Upper lobe of left lung (tissue), 6 donors: Measurements from ENCODE around the gene ANO6. TPM values are rescaled to one million over a fixed set of nuclear protein-coding genes. Genes with fewer than 3 reads are reported as not detected.

Source experiments
- ATAC-seq, 2 donors: fragments of 200-7000 bp; cut with Tn5 transposase; one replicate each; pipeline ENCODE4 v1.9.1; 2022; ENCODE audit warnings: mild to moderate bottlenecking in 2 of 2, moderate library complexity in 2 of 2; ENCODE audit not compliant: low FRiP score in 2 of 2
- DNase-seq, 2 donors: peaks; one replicate each; pipeline ENCODE4 v3.0.0-alpha.2; 2019 to 2020
- H3K27ac ChIP-seq, 4 donors: fragments of 200-600 bp; sonication (generic); one replicate each; pipeline ENCODE4 v1.5.1; 2016 to 2019
- H3K27me3 ChIP-seq, 4 donors: fragments of 200-600 bp; sonication (generic); one replicate each; pipeline ENCODE4 v1.5.1; 2017 to 2019
- H3K36me3 ChIP-seq, 4 donors: fragments of 200-600 bp; sonication (generic); one replicate each; pipeline ENCODE4 v1.5.1; 2016 to 2019
- H3K4me1 ChIP-seq, 4 donors: fragments of 200-600 bp; sonication (generic); one replicate each; pipeline ENCODE4 v1.5.1; 2018 to 2019
- H3K4me3 ChIP-seq, 4 donors: fragments of 200-600 bp; sonication (generic); one replicate each; pipeline ENCODE4 v1.5.1; 2017 to 2019; ENCODE audit warnings: mild to moderate bottlenecking in 2 of 4, moderate library complexity in 1 of 4
- H3K9me3 ChIP-seq, 4 donors: fragments of 200-600 bp; sonication (generic); one replicate each; pipeline ENCODE4 v1.5.1; 2018 to 2019
- CTCF ChIP-seq, 6 experiments: fragments of 450-650 bp in 4 of 6; fragments of 200-600 bp in 2 of 6; sonication (generic) in 2 of 6; IDR thresholded peaks; one replicate each; pipeline ENCODE4 v1.5.1; 2016 to 2019; ENCODE audit warnings: antibody characterized with exemption in 6 of 6
- EP300 ChIP-seq, 4 donors: sonication (generic); formaldehyde crosslinking; IDR thresholded peaks; one replicate each; pipeline ENCODE4 v1.5.1; 2017; ENCODE audit warnings: antibody characterized with exemption in 4 of 4, control low read depth in 2 of 4
- POLR2A ChIP-seq, 4 donors: fragments of 450-650 bp; IDR thresholded peaks; one replicate each; pipeline ENCODE4 v1.5.1; 2016 to 2017; ENCODE audit warnings: antibody characterized with exemption in 4 of 4, mild to moderate bottlenecking in 2 of 4
- POLR2AphosphoS5 ChIP-seq, 2 donors: sonication (generic); formaldehyde crosslinking; IDR thresholded peaks; one replicate each; pipeline ENCODE4 v1.5.1; 2017; ENCODE audit warnings: antibody characterized with exemption in 2 of 2
- WGBS, 2 donors: methylation state at CpG; one replicate each; pipeline ENCODE4 v1.1.5; 2017 to 2018; 5-methylcytosine and 5-hydroxymethylcytosine counted together
- total RNA-seq, 6 donors: library from RNA; depleted of rRNA in 4 of 6; stranded (reverse); fragments of >200 nt in 4 of 6; gene quantifications; one replicate each; pipeline versions ENCODE4 v1.1.0 to v1.2.1, GENCODE V29; 2016 to 2021
- donor health status: DM: no; HTN: no; CAD: no; lungs with moderate emphysema.
- donor health status: DM: no; HTN: yes; CAD: no; lungs with severe emphysema.

The ANO6 gene
- total RNA-seq, 6 donors from 2014 or later: 26.2 to 83.7 (median 57.9) TPM

- DNase-seq: no peak
- no peak for ATAC-seq
- H3K36me3 ChIP-seq: peaks cover 0 to 39% (median 8%) of the 10 kb centered on the region in 4 donors
- TF ChIP-seq EP300 (IDR thresholded peaks at IDR 0.05) (no peak), POLR2A (IDR thresholded peaks at IDR 0.05) (no peak), CTCF (IDR thresholded peaks at IDR 0.05) (no peak), POLR2AphosphoS5 (IDR thresholded peaks at IDR 0.05) (no peak)
- WGBS, 2 donors: 85 to 87% methylated on average over 3 of the region's 3 CpGs
- no peaks in the 10 kb centered on the region for H3K4me1 ChIP-seq
- H3K4me3 ChIP-seq: no peak overlapping the region
- H3K27ac ChIP-seq: no peak overlapping the region
- H3K9me3 ChIP-seq: peaks cover 4 to 8% (median 7%) of the 10 kb centered on the region in 4 donors
- H3K27me3 ChIP-seq: no peaks in the 10 kb centered on the region
These were observed 153.1 kb downstream of the ANO6 start for GRCh38 chr12:45368841-45369489.

- TF ChIP-seq CTCF (IDR thresholded peaks at IDR 0.05) (no peak), POLR2AphosphoS5 (IDR thresholded peaks at IDR 0.05) (no peak), POLR2A (IDR thresholded peaks at IDR 0.05) (no peak), EP300 (IDR thresholded peaks at IDR 0.05) (no peak)
- no peak overlapping the region for H3K4me3 ChIP-seq
- no peak overlapping the region for H3K27ac ChIP-seq
- H3K27me3 ChIP-seq: no peaks in the 10 kb centered on the region
- H3K9me3 ChIP-seq: no peaks in the 10 kb centered on the region
- peaks cover 0 to 41% (median 2%) of the 10 kb centered on the region in 4 donors for H3K36me3 ChIP-seq
- WGBS, 2 donors: 83 to 100% methylated on average over 1 of the region's 1 CpG
- DNase-seq (no peak), ATAC-seq (no peak)
- H3K4me1 ChIP-seq: no peaks in the 10 kb centered on the region
These were observed 161.9 kb downstream of the ANO6 start for GRCh38 chr12:45377815-45378214.

- Histone ChIP-seq H3K36me3 (peaks cover 0 to 53% (median 2%) of the 10 kb centered on the region in 4 donors), H3K4me3 (no peak overlapping the region), H3K27me3 (no peaks in the 10 kb centered on the region), H3K4me1 (no peaks in the 10 kb centered on the region), H3K9me3 (no peaks in the 10 kb centered on the region), H3K27ac (no peak overlapping the region)
- TF ChIP-seq CTCF (IDR thresholded peaks at IDR 0.05) (no peak), POLR2A (IDR thresholded peaks at IDR 0.05) (no peak), EP300 (IDR thresholded peaks at IDR 0.05) (no peak), POLR2AphosphoS5 (IDR thresholded peaks at IDR 0.05) (no peak)
- no peak for ATAC-seq
- no peak for DNase-seq
- WGBS, 2 donors: 89 to 90% methylated on average over 5 of the region's 5 CpGs
These were observed 163.4 kb downstream of the ANO6 start for GRCh38 chr12:45379261-45379660.

- WGBS, 2 donors: 70 to 96% methylated on average over 4 of the region's 4 CpGs
- Histone ChIP-seq H3K27me3 (no peaks in the 10 kb centered on the region), H3K4me3 (no peak overlapping the region), H3K36me3 (peaks cover 0 to 66% (median 3%) of the 10 kb centered on the region in 4 donors), H3K27ac (no peak overlapping the region), H3K4me1 (no peaks in the 10 kb centered on the region), H3K9me3 (no peaks in the 10 kb centered on the region)
- DNase-seq: no peak
- no peak for TF ChIP-seq CTCF (IDR thresholded peaks at IDR 0.05)
- no peak for TF ChIP-seq EP300 (IDR thresholded peaks at IDR 0.05)
- no peak for TF ChIP-seq POLR2A (IDR thresholded peaks at IDR 0.05)
- TF ChIP-seq POLR2AphosphoS5 (IDR thresholded peaks at IDR 0.05): no peak
- no peak for ATAC-seq
These were observed 165.5 kb downstream of the ANO6 start for GRCh38 chr12:45381351-45381750.

- Histone ChIP-seq H3K9me3 (no peaks in the 10 kb centered on the region), H3K4me1 (no peaks in the 10 kb centered on the region), H3K27ac (no peak overlapping the region), H3K27me3 (no peaks in the 10 kb centered on the region), H3K4me3 (no peak overlapping the region), H3K36me3 (peaks cover 0 to 58% (median 18%) of the 10 kb centered on the region in 4 donors)
- DNase-seq: no peak
- TF ChIP-seq EP300 (IDR thresholded peaks at IDR 0.05) (no peak), POLR2A (IDR thresholded peaks at IDR 0.05) (no peak), CTCF (IDR thresholded peaks at IDR 0.05) (peak in 5 of 6 experiments; percentile 18 to 56 (median 35)), POLR2AphosphoS5 (IDR thresholded peaks at IDR 0.05) (no peak)
- 29 to 32% methylated on average over 1 of the region's 1 CpG for WGBS, 2 donors
- ATAC-seq: no peak
These were observed 172.7 kb downstream of the ANO6 start for GRCh38 chr12:45388545-45388944.
